ENCODE measurements around the gene KCNQ5. TPM values are rescaled to one million over a fixed set of nuclear protein-coding genes. Genes with fewer than 3 reads are reported as not detected.

Gene KCNQ5
- total and polyA plus RNA-seq, 2 of the 8 experiments (the other 6 are each of a cell fraction or from before 2014, with no cell fraction given) = 0.83 to 1.2 TPM

DNA sequence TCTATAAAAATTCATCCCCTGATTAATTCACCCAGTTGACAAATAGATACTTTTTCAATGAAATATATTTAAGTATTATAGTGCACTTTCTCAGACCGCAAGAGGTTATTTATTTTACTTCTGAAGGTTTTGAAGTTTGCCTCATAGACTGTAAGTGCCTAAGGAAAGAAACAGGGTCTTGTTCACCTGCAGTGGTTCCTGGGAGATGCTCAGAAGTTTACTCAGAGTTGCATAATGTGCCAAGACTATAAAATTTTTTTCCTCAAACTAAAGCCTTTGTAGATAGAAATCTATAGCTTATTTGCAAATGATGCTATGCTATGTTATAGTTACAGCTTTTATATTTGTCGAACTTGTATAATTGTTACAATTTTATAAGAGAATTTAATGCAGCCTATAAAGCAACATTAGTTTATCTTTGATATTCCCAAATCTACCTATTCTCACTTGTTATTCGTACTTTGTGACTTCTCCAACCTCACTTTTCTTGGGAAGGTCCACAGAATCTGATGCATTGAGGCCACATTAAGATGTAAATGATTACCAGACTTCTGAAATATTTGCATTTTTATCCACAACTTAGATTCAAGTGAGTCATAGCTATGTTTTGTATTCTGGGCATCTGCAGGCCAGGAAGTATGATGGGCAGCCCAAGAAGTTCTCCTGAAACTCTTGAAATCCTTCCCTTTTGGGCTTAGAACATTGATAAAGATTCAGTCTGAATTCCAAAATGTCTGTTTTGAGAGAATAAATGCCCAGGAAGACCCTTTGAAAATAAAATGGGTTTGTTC, 35.7 kb downstream of the KCNQ5 start:
- ChIA-PET CTCF (ENCODE audit: partially characterized antibody) (interaction anchor here (0.9 to 1.0 kb wide), 2 partner anchors 35 to 246 kb away, joined by 3 read pairs; no protein-coding TSS in a partner anchor), POLR2A (ENCODE audit: partially characterized antibody) (no interaction called here)
- no peak overlapping the region for H3K27ac ChIP-seq (ENCODE audit: low read depth, low read length)
- H3K9ac ChIP-seq (replicated peaks in 1 of 4; ENCODE audit: extremely low read depth in 1 of 4, low read depth in 3 of 4, low read length in 3 of 4) = no peak overlapping the region
- no peak overlapping the region for H2BK20ac ChIP-seq (ENCODE audit: low read length)
- TF ChIP-seq JUN (IDR thresholded peaks at IDR 0.05; ENCODE audit: low read depth, low read length) = no peak
- DNase-seq (ENCODE audit: low read depth in 1 of 2, low spot score in 2 of 2) = no peak
- H3K4me3 ChIP-seq (ENCODE audit: extremely low read depth in 1 of 4, insufficient read depth in 2 of 4, low read depth in 3 of 4, low read length in 4 of 4) = no peak overlapping the region
- H4K91ac ChIP-seq (replicated peaks; ENCODE audit: insufficient read length, low read length) = no peak overlapping the region
- FAIRE-seq = no peak
- no peak overlapping the region for H4K5ac ChIP-seq (ENCODE audit: insufficient read length, low read depth, low read length)
- H2AK5ac ChIP-seq (ENCODE audit: low read depth, low read length) = no peak overlapping the region
- H4K8ac ChIP-seq (ENCODE audit: extremely low read depth, insufficient read depth, low read length) = no peak overlapping the region
- H3K79me2 ChIP-seq (ENCODE audit: control insufficient read depth in 1 of 2, insufficient read depth in 2 of 2, low read length in 2 of 2) = no peaks in the 10 kb centered on the region
- no peaks in the 10 kb centered on the region for H3K36me3 ChIP-seq (ENCODE audit: control insufficient read depth in 2 of 4, insufficient read depth in 4 of 4, low read length in 3 of 4)
- no peak overlapping the region for H2BK12ac ChIP-seq (ENCODE audit: low read depth, low read length)
- H3K9me3 ChIP-seq (ENCODE audit: insufficient read depth in 2 of 2, low read depth in 1 of 2, low read length in 1 of 2) = no peaks in the 10 kb centered on the region
- H3K4ac ChIP-seq (replicated peaks; ENCODE audit: insufficient read length, low read depth, low read length) = no peak overlapping the region
- H3K4me1 ChIP-seq (replicated peaks in 1 of 4; ENCODE audit: control insufficient read depth in 3 of 4, insufficient read depth in 4 of 4, low read length in 3 of 4) = no peaks in the 10 kb centered on the region; a peak in 1 of 7 replicates
- no peaks in the 10 kb centered on the region for H3K79me1 ChIP-seq (ENCODE audit: low read depth, low read length)
- no peak overlapping the region for H2BK5ac ChIP-seq (ENCODE audit: low read depth, low read length)
- H3K14ac ChIP-seq (ENCODE audit: insufficient read length) = no peak overlapping the region
- no peak overlapping the region for H2BK15ac ChIP-seq (ENCODE audit: low read length)
- no peak overlapping the region for H3K56ac ChIP-seq (replicated peaks; ENCODE audit: insufficient read length, low read depth, low read length)
- H3K4me2 ChIP-seq (ENCODE audit: insufficient read depth in 1 of 2, low read depth in 2 of 2, low read length in 2 of 2) = no peak overlapping the region
- H3K23me2 ChIP-seq (ENCODE audit: low read depth, low read length) = no peaks in the 10 kb centered on the region; the same call in 1 of the 2 replicates
- no peak overlapping the region for H2AFZ ChIP-seq (ENCODE audit: low read length)
- WGBS, 2 experiments (ENCODE audit: extremely low coverage in 1 of 2, insufficient coverage in 1 of 2, insufficient read length in 1 of 2, insufficient replicate concordance in 2 of 2, low coverage in 1 of 2, low lambda C conversion rate in 2 of 2, missing lambda C conversion rate in 1 of 2) = 86% methylated on average over 3 of the region's 3 CpGs; no CpG with 5 or more reads in 1 of the 2 experiments
- no peak overlapping the region for H3K23ac ChIP-seq (ENCODE audit: insufficient read length)
- no peaks in the 10 kb centered on the region for H3K27me3 ChIP-seq (replicated peaks in 1 of 4; ENCODE audit: control insufficient read depth in 3 of 4, extremely low read depth in 1 of 4, insufficient read depth in 3 of 4, low read length in 3 of 4)
- no peaks in the 10 kb centered on the region for H4K20me1 ChIP-seq (replicated peaks in 1 of 2; ENCODE audit: control insufficient read depth in 1 of 2, insufficient read depth in 2 of 2, low read length in 2 of 2)
- no peak overlapping the region for H3K18ac ChIP-seq (ENCODE audit: extremely low read depth, low read length)
- no peak overlapping the region for H2BK120ac ChIP-seq (replicated peaks; ENCODE audit: low read depth, low read length)

Data from H1 (cell line).